Right ventricle myocardium inferior (tissue), 1 donor: Measurements from ENCODE around the gene ARID4A. TPM values are rescaled to one million over a fixed set of nuclear protein-coding genes. Genes with fewer than 3 reads are reported as not detected.
"Not testable (repeated sequence)": the region's sequence is repeated elsewhere in the genome, so short reads cannot be mapped to it uniquely, and the experiment has no call there.

Experiments used
- ATAC-seq: fragments of 200-7000 bp; cut with Tn5 transposase; one replicate; pipeline ENCODE4 v1.9.1; 2020; ENCODE audit warnings: mild to moderate bottlenecking, moderate library complexity
- DNase-seq: peaks from one replicate; pipeline ENCODE4 v3.0.0; 2021; ENCODE audit errors: missing footprints
- intact Hi-C: fragments of 100-400 bp; cut with DNase I; formaldehyde crosslinking; loops from one replicate; pipeline ENCODE4 v1.11.0; 2022
- long read RNA-seq: library from polyadenylated mRNA; unstranded; transcript quantifications from one replicate; pipeline ENCODE4 v2.0.0, GENCODE V29; 2021
- total RNA-seq: library from RNA; stranded (reverse); fragmentation: NEBNext Ultra II Directional; extraction: Animal tissue kit (Norgen Biotek cat#: 25700); gene quantifications from one replicate; pipeline ENCODE4 v1.2.1, GENCODE V29; 2021
- donor health status: DM: no; HTN: yes; CAD: no; lungs with severe emphysema.

Gene ARID4A, protein sequence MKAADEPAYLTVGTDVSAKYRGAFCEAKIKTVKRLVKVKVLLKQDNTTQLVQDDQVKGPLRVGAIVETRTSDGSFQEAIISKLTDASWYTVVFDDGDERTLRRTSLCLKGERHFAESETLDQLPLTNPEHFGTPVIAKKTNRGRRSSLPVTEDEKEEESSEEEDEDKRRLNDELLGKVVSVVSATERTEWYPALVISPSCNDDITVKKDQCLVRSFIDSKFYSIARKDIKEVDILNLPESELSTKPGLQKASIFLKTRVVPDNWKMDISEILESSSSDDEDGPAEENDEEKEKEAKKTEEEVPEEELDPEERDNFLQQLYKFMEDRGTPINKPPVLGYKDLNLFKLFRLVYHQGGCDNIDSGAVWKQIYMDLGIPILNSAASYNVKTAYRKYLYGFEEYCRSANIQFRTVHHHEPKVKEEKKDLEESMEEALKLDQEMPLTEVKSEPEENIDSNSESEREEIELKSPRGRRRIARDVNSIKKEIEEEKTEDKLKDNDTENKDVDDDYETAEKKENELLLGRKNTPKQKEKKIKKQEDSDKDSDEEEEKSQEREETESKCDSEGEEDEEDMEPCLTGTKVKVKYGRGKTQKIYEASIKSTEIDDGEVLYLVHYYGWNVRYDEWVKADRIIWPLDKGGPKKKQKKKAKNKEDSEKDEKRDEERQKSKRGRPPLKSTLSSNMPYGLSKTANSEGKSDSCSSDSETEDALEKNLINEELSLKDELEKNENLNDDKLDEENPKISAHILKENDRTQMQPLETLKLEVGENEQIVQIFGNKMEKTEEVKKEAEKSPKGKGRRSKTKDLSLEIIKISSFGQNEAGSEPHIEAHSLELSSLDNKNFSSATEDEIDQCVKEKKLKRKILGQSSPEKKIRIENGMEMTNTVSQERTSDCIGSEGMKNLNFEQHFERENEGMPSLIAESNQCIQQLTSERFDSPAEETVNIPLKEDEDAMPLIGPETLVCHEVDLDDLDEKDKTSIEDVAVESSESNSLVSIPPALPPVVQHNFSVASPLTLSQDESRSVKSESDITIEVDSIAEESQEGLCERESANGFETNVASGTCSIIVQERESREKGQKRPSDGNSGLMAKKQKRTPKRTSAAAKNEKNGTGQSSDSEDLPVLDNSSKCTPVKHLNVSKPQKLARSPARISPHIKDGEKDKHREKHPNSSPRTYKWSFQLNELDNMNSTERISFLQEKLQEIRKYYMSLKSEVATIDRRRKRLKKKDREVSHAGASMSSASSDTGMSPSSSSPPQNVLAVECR
- 14.7 TPM for total RNA-seq
- long read RNA-seq = 0 reads

DNA sequence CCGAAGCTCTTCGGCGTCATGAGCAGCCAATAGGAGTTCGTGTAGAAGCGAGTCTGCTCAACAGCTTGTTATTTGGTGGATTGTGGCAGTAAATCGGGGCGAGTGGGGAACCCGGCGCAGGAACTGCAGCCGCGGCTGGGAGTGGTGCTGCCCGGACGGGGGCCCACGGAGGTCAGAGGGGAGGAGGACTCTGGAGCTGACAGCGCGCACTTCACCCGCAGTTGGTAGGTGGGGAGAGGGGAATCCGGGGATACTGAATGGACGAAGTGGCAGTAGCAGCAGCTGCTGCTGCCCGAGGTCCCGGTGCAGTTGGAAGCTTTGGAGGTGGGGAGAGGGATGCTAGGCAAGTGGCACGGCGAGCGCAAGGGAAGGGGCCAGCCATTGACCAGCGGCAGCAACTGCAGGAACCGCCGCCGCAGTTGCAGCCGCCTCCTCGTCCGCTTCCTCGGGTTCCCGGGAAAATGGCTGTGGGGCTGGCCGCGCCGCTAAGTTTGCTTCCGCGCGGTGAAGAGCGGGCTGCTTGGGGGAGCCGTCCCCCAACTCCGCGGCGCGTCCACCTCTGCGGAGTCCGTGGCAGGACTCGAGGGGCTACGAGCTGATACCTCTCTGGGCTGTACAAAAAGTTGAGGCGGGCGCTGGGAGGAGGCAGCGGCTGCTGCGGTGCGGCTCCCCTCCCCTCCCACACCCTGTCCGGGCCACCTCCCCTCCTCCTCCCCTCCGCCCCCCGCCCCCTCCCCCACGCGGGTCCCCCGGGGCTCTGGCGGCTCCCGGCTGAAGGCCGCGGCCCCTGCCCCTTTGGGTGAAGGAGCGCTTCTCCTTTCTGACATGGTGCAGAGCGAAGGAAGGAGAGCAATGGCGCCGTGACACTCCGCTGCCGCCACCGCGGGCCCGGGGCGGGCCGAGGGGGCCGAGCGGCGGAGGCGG, at the start of gene ARID4A:
Gene ARID4A, plus strand, starts transcription at position 79 of the 924 bp plus-strand sequence. CDS start 1,300 bp downstream, outside the sequence.
- intact Hi-C loops = loop anchor here (2.0 kb wide), 2 partner anchors 54 to 98 kb away; partner anchors contain the start of genes ACTR10 and PSMA3
- DNase-seq (peak; percentile 87), ATAC-seq (peak; percentile 35)

DNA sequence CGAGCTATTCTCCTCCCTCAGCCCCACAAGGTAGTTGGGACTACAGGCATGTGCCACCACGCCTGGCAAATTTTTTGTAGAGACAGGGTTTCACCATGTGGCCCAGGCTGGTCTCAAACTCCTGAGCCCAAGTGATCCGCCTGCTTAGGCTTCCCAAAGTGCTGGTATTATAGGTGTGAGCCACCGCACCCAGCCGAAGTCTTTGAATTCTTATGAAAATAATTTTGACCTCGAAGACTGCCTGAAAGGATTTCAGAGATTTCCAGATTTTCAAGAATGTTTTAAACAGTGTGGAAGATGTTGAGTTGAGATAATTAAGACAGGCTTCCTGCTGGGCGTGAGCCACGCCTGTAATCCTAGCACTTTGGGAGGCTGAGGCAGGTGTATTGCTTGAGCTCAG, 48.7 kb upstream of the ARID4A start:
- ATAC-seq (no peak), DNase-seq (no peak)
- intact Hi-C loops = loop anchor here (10.0 kb wide), 1 partner anchor 105 kb away; no protein-coding TSS in a partner anchor

DNA sequence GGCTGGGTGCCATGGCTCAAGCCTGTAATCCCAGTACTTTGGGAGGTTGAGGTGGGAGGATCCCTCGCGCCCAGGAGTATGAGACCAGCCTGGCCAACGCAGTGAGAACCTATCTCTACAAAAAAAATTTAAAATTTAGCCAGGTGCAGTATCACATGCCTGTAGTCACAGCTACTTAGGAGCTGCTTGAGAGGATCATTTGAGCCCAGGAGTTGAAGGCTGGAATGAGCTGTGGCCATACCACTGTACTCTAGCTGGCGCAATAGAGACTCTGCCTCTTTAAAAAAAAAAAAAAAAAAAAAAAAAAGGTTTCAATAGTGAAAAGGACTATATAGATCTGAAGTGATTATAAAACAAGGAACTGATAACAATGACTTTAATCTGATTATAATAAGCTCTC, 40.2 kb upstream of the ARID4A start:
- ATAC-seq (no peak), DNase-seq (no peak)
- intact Hi-C loops = no loop called here

DNA sequence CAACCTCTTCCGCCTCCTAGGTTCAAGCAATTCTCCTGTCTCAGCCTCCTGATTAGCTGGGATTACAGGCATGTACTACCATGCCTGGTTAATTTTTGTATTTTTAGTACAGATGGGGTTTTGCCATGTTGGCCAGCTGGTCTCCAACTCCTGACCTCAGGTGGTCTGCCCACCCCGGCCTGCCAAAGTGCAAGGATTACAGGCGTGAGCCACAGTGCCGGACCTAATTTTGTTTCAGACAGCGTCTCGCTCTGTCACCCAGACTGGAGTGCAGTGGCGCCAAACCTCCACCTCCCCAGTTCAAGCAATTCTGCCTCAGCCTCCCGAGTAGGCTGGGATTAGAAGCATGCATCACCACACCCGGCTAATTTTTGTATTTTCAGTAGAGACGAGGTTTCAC, 36.4 kb upstream of the ARID4A start:
- ATAC-seq, DNase-seq, intact Hi-C loops: not testable (repeated sequence)

DNA sequence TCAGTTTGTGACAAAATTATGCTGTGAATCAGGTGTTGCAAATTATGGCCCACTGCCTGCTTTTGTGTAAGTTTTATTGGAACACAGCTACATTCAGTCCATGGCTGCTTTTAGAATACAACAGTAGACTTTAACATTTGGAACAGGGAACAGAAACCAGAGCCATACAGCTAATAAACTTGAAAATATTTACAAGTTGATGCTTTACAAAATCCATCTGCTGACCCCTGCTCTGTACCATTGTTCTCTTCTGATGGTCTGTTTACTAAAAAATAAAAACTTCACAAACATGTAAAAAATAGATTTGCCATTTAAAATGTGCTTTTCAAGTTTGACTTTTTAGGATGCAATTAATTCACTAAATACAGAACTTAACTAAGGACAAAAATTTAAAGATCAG, 33.0 kb upstream of the ARID4A start:
- no peak for ATAC-seq
- intact Hi-C loops = no loop called here
- DNase-seq = no peak

DNA sequence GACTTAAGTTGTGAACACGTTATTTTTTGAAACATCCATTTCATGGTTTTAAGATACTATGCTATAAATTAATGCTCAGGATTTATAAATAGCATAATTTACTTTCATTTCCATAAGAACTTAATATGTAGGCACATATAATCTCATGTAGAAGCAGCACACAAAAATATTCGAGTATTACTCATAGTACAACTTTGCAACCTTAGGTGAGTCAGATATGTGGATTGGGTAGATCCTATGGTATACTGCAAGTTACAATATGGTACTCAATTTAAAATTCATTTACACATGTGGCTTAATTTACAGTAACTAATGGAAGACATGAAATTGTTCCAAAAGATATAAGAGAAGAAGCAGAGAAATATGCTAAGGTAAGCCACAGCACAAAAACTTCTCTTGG, 27.7 kb upstream of the ARID4A start:
- no peak for DNase-seq
- ATAC-seq = no peak
- intact Hi-C loops = no loop called here

DNA sequence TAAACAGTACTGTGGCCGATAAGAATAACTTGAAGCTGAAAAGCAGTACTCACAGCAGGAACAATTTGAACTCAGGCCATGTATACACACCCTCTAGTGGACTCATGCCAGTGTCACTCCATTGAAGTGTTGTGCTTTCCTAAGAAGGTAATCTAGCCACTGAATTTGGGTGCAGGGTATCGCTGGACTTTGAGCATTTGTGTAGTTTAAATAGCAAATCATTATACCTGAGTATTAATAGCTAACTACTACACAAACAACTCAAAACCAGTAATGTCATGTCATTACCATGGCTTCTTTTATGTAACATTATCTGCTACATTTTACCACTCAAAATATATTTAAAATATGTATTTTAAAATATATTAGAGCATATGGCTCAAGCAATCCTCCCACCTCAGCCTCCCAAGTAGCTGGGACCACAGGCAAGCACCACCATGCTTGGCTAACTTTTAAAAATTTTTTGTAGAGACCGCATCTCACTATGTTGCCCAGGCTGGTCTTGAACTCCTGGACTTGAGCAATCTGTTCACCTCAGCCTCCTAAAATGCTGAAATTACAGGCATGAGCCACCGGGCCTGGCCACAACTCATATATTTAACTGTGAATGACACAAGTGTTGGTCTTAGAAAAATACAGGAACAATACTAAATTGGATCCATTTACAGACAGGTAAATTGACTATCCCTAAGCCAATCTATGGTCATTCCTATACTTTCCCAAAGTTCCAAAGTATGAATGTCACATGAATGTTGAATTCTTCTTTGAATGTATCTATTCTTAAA, 25.6 kb upstream of the ARID4A start:
- intact Hi-C loops = no loop called here
- ATAC-seq = peak; percentile 78
- DNase-seq = no peak

DNA sequence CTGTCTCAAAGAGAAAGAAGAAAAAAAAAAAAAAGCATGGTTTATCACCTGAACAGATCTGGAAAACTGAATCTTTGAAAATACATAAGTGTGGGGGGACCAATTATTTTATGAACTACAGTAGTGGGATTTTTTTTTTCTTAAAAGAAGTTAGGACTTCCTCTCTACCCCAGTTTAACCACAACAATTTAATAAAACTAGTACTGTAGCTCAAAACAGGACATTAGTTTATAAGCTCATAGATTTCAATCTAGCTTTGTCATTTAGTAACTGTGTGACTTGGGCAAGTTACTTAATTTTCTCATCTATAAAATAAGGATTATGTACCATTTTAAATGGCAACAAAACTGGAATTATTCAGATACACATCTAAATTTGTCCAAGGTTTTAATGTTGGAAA, 23.5 kb upstream of the ARID4A start:
- DNase-seq (no peak), ATAC-seq (no peak)
- intact Hi-C loops = no loop called here

DNA sequence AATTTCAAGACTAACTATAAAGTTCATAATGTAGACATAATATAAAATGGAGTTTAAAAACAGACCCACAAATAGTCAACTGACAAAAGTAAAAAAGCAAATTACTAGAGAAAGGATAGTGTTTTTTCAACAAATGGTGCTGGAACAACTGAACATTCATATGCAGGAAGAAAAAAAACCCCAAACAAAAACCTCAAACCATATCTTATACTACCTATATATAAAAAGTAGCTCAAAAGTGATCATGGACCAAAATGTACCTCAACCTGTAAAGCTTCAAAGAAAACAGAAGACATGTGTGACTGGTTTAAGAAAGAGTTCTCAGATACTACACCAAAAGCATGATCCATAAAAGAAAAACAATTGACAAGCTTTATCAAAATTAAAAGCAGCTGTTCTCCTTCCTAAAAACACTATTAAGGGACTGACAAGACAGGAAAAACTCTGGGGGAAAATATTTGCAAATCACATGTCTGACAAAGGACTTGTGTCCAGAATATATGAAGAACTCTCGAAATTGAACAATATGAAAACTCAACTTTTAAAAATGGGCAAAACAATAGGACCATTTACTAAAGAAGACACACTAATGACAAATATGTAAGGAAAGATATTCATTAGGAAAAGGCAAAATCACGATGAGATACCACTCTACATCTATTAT, 22.7 kb upstream of the ARID4A start:
- no peak for ATAC-seq
- no peak for DNase-seq
- intact Hi-C loops = no loop called here

DNA sequence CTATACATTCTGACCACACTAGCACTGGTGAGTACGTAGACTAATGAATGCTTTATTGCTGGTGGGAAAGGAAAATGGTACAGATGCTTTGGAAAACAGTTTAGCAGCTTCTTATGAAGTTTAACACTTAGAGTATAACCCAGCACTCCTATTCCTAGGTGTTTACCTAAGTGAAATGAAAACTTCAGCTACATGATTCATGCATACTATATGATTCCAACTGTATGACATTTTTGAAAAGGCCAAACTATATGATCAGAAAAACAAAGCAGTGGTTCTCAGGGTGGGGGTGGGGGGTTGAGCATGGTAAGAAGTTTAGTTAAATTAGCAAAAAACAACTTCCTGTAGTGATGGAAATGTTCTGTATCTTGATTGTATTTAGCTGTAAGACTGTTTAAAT, 22.1 kb upstream of the ARID4A start:
- ATAC-seq (no peak), DNase-seq (no peak)
- intact Hi-C loops = no loop called here

DNA sequence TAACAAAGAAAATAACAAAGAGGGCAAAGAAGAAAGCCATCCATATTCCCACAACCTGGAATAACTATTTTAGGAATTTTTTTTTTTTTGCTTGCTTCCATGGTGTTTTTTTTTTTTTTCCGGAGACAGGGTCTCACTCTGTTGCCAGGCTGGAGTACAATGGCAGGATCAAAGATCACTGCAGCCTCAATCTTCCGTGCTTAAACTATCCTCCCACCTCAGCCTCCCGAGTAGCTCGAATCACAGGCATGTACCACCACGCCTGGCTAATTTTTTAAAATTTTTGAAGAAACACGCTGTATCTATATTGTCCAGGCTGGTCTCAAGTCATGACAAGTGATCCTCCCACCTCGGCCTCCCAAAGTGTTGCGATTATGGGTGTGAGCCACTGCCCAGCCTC, 20.2 kb upstream of the ARID4A start:
- DNase-seq (no peak), ATAC-seq (no peak)
- intact Hi-C loops = no loop called here

DNA sequence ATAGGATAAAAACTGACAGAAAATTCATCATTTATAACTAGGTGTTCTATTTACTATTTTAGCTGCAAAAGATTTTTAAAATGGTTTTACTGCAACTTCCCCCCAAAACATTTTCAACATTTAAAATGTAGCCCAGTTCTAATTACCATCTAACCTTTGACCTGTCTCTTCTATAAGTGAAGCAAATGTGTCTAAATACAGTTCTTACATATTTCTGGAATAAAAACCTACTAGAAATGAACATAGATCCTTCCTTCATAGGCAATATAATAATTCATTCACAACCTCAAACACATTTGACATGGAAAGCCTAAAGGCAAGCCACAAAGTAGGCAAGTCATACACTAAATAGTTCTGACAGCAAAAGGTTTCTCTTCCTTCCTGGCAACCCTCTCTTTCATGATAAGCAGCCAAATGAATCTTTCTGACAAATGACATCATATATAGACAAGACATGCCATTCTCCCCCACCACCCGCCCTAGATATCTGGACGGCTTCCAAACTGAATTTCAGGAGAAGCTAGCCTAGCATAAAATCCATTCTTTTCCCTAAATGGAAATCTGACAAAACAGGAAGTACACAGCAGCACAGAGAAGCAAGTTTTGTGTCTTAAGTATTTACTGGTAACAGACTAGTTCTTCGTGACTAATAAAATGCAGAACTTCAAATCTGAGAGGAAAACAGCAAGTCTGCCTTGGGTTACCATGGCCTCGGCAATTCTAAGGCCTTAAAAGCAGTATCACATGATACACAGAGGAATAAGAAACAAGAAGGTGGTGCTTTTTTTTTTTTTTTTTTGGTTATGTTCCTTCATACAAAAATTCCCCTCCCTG, 17.2 kb upstream of the ARID4A start:
- DNase-seq (no peak), ATAC-seq (peak; percentile 76)
- intact Hi-C loops = loop anchor here (2.0 kb wide), 1 partner anchor 16 kb away; no protein-coding TSS in a partner anchor

DNA sequence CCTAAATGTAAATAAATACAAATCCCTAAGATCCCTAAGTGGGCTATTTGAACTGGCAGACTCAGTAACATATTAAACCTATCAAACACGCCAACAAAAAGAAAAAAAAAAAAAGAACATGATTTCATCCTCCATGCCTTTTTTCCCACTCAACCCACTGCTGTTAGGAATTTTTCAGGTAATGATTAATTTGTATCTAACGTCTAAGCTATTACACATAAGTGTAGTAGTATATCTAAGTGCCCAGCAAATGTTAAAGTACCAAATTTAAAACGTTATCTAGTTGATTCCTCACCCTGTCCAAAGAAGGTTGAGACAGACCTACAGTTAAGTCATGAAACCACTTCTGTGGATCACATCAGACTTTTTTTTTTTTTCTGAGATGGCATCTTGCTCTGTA, 16.4 kb upstream of the ARID4A start:
- no peak for ATAC-seq
- intact Hi-C loops = loop anchor here (2.0 kb wide), 1 partner anchor 15 kb away; no protein-coding TSS in a partner anchor

DNA sequence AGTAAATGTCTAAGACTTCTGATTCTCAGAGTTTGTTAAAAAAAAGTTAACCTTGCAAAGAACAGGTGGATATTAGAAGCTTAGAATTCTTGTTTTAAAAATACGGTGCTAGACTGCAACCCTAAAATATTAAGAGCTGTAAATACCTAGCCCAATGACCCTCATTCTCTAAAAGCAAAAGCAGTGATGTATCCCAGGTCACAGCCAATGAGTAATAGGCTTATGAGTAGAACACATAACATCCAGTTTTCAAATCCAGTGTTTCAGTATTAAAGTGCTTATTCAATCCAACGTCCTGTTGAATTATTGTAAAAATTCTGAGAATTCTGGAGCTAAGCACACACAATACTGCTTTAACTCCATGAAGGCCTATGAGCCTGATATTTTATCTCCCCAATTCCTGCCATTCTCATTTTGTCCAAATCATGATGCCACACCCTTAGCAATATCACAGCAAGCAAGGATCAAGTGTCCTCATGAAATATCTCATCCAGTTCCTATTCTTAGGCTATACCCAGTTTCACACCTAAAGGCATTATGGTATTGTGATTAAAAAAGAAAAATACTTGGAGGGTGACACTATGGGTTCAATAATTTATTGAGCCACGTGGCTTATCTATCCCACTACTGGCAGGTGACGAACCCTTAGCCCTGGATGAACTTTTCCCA, 15.3 kb upstream of the ARID4A start:
- ATAC-seq (no peak), DNase-seq (no peak)
- intact Hi-C loops = no loop called here

More for the DNA sequence above, 16.4 kb upstream of the ARID4A start:
- no peak for DNase-seq

DNA sequence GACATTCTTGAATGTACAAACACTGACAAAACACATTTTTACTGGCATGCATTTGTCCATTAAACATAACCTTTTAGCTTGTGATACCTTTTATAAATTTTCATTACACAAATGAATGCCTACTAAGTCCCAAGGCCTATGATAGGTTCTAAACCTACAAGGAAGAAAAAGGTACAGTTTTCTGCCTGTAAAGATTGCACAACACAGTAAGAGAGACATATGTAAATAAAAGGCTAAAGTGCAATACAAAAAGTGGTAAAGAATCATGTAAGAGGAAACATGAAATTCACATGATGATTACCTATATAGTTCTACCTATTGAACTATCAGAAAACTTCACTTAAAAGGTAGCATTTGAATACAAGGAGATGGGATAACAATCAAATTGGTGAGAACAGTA, 14.6 kb upstream of the ARID4A start:
- intact Hi-C loops = no loop called here
- DNase-seq = no peak
- ATAC-seq = no peak
